Mesenteric fat pad (tissue), 1 donor: ENCODE measurements around the gene DENND6A. TPM values are rescaled to one million over a fixed set of nuclear protein-coding genes. Genes with fewer than 3 reads are reported as not detected.

Experiments
- DNase-seq: peaks from one replicate; pipeline ENCODE4 v3.0.0-alpha.2; 2020; ENCODE audit warnings: low spot score
- total RNA-seq: library from RNA; stranded (reverse); fragmentation: NEBNext Ultra II Directional; extraction: Animal tissue kit (Norgen Biotek cat#: 25700); gene quantifications from one replicate; pipeline ENCODE4 v1.2.1, GENCODE V29; 2021
- donor health status: DM: yes; HTN: yes; CAD: no.

DENND6A gene
- total RNA-seq, 1 donor from 2014 or later, result 30.9 TPM

DNA sequence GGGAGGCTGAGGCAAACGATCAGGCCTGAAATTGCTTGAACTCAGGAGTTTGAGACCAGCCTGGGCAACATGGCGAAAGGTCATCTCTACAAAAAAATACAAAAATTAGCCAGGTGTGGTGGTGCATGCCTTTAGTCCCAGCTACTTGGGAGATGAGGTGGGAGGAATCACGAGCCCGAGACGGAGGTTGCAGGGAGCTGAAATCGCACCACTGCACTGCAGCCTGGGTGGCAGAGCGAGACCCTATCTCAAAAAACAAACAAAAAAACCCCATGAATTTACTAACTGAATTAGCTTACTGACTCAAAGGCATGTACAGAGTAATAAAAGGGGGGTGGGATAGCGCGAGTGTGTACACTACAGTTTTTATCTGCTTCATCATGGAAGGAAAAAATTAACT lies 115.1 kb downstream of the DENND6A start:
- DNase-seq, result no peak

DNA sequence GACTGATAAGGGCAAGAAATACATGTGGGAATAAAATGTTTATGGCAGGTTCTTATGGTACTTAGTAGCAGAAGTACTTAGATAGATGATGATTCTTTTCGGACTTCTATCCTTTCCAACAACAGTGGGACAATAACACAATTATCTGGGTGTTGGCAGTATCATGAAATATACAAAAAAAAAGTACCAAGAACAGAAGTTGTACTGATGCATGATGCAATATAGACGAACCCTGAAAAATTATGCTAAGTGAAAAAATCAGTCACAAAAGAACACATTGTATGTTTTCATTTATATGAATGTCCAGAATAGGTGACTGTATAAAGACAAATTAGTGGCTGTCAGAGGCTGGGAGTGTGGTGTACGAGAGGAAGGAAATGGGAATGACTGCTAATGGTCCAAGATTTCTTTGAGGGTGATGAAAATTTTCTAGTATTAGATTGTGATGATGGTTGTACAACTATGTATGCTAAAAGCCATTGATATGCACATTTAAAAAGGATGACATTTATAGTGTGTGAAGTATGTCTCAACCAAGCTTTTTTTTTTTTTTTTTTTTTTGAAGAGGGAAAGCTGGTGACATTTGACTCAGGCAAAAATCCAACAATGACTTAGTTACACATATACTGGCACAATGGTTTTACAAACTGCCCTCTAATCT lies 116.8 kb downstream of the DENND6A start:
- DNase-seq, result no peak

Other genes starting within 250 kb of the DENND6A start
- 0.06 TPM for gene DNAH12, start 148.7 kb downstream of the DENND6A start, total RNA-seq
- 26.7 TPM for gene PDE12, start 136.8 kb downstream of the DENND6A start, total RNA-seq
- 156 TPM for gene ARF4, start 95.7 kb downstream of the DENND6A start, total RNA-seq
- gene SLMAP, start 63.2 kb upstream of the DENND6A start, total RNA-seq, result 57.2 TPM